GM19452 (cell line): ENCODE measurements around the gene SAMSN1.
"Not testable (repeated sequence)": the region's sequence is repeated elsewhere in the genome, so short reads cannot be mapped to it uniquely, and the experiment has no call there.

Experiments
- ATAC-seq: cut with Tn5 transposase; IDR thresholded peaks from one replicate; pipeline ENCODE4 v1.9.1; 2021; ENCODE audit not compliant: unreplicated experiment

The SAMSN1 gene

GRCh38 chr21:14531757-14532316 is 14.3 kb downstream of the SAMSN1 start:
- ATAC-seq, result no peak

GRCh38 chr21:14530592-14530991 is 15.5 kb downstream of the SAMSN1 start:
- ATAC-seq, result no peak

GRCh38 chr21:14528815-14529214 is 17.3 kb downstream of the SAMSN1 start:
- ATAC-seq, result no peak

- ATAC-seq, result no peak
Measured at GRCh38 chr21:14527696-14528652, 18.1 kb downstream of the SAMSN1 start.

- ATAC-seq, result no peak
Measured at GRCh38 chr21:14526836-14527695, 19.0 kb downstream of the SAMSN1 start.

GRCh38 chr21:14526199-14526598 is 19.9 kb downstream of the SAMSN1 start:
- ATAC-seq, result no peak

GRCh38 chr21:14523234-14523633 is 22.9 kb downstream of the SAMSN1 start:
- peak; percentile 89 for ATAC-seq

- no peak for ATAC-seq
Measured at GRCh38 chr21:14522736-14523135, 23.4 kb downstream of the SAMSN1 start.

GRCh38 chr21:14520535-14520934 is 25.6 kb downstream of the SAMSN1 start:
- ATAC-seq, result no peak

- no peak for ATAC-seq
Measured at GRCh38 chr21:14519000-14519399, 27.1 kb downstream of the SAMSN1 start.

- no peak for ATAC-seq
Measured at GRCh38 chr21:14513804-14514203, 32.3 kb downstream of the SAMSN1 start.

- ATAC-seq, result not testable (repeated sequence)
Measured at GRCh38 chr21:14506859-14507457, 39.2 kb downstream of the SAMSN1 start.

- no peak for ATAC-seq
Measured at GRCh38 chr21:14500873-14501272, 45.2 kb downstream of the SAMSN1 start.

- ATAC-seq, result no peak
Measured at GRCh38 chr21:14499316-14499715, 46.8 kb downstream of the SAMSN1 start.

- ATAC-seq, result no peak
Measured at GRCh38 chr21:14497825-14498224, 48.3 kb downstream of the SAMSN1 start.

- ATAC-seq, result no peak
Measured at GRCh38 chr21:14495075-14495474, 51.0 kb downstream of the SAMSN1 start.

GRCh38 chr21:14494181-14494580 is 51.9 kb downstream of the SAMSN1 start:
- ATAC-seq, result not testable (repeated sequence)

GRCh38 chr21:14493731-14494130 is 52.4 kb downstream of the SAMSN1 start:
- ATAC-seq, result no peak

- no peak for ATAC-seq
Measured at GRCh38 chr21:14492931-14493330, 53.2 kb downstream of the SAMSN1 start.

- ATAC-seq, result no peak
Measured at GRCh38 chr21:14491269-14491681, 54.8 kb downstream of the SAMSN1 start.

GRCh38 chr21:14488672-14489204 is 57.4 kb downstream of the SAMSN1 start:
- ATAC-seq, result no peak
